Upper lobe of left lung (tissue), 6 donors: ENCODE measurements around the gene HOXA4. TPM values are rescaled to one million over a fixed set of nuclear protein-coding genes. Genes with fewer than 3 reads are reported as not detected.
A peak's percentile ranks its signal among the peaks of the same experiment; 100 is the strongest.

Experiments used
- ATAC-seq, 2 donors: fragments of 200-7000 bp; cut with Tn5 transposase; one replicate each; pipeline ENCODE4 v1.9.1; 2022; ENCODE audit warnings: mild to moderate bottlenecking in 2 of 2, moderate library complexity in 2 of 2; ENCODE audit not compliant: low FRiP score in 2 of 2
- DNase-seq, 2 donors: peaks; one replicate each; pipeline ENCODE4 v3.0.0-alpha.2; 2019 to 2020
- H3K27ac ChIP-seq, 4 donors: fragments of 200-600 bp; sonication (generic); one replicate each; pipeline ENCODE4 v1.5.1; 2016 to 2019
- H3K27me3 ChIP-seq, 4 donors: fragments of 200-600 bp; sonication (generic); one replicate each; pipeline ENCODE4 v1.5.1; 2017 to 2019
- H3K36me3 ChIP-seq, 4 donors: fragments of 200-600 bp; sonication (generic); one replicate each; pipeline ENCODE4 v1.5.1; 2016 to 2019
- H3K4me1 ChIP-seq, 4 donors: fragments of 200-600 bp; sonication (generic); one replicate each; pipeline ENCODE4 v1.5.1; 2018 to 2019
- H3K4me3 ChIP-seq, 4 donors: fragments of 200-600 bp; sonication (generic); one replicate each; pipeline ENCODE4 v1.5.1; 2017 to 2019; ENCODE audit warnings: mild to moderate bottlenecking in 2 of 4, moderate library complexity in 1 of 4
- H3K9me3 ChIP-seq, 4 donors: fragments of 200-600 bp; sonication (generic); one replicate each; pipeline ENCODE4 v1.5.1; 2018 to 2019
- CTCF ChIP-seq, 6 experiments: fragments of 450-650 bp in 4 of 6; fragments of 200-600 bp in 2 of 6; sonication (generic) in 2 of 6; IDR thresholded peaks; one replicate each; pipeline ENCODE4 v1.5.1; 2016 to 2019; ENCODE audit warnings: antibody characterized with exemption in 6 of 6
- EP300 ChIP-seq, 4 donors: sonication (generic); formaldehyde crosslinking; IDR thresholded peaks; one replicate each; pipeline ENCODE4 v1.5.1; 2017; ENCODE audit warnings: antibody characterized with exemption in 4 of 4, control low read depth in 2 of 4
- POLR2A ChIP-seq, 4 donors: fragments of 450-650 bp; IDR thresholded peaks; one replicate each; pipeline ENCODE4 v1.5.1; 2016 to 2017; ENCODE audit warnings: antibody characterized with exemption in 4 of 4, mild to moderate bottlenecking in 2 of 4
- POLR2AphosphoS5 ChIP-seq, 2 donors: sonication (generic); formaldehyde crosslinking; IDR thresholded peaks; one replicate each; pipeline ENCODE4 v1.5.1; 2017; ENCODE audit warnings: antibody characterized with exemption in 2 of 2
- WGBS, 2 donors: methylation state at CpG; one replicate each; pipeline ENCODE4 v1.1.5; 2017 to 2018; 5-methylcytosine and 5-hydroxymethylcytosine counted together
- total RNA-seq, 6 donors: library from RNA; depleted of rRNA in 4 of 6; stranded (reverse); fragments of >200 nt in 4 of 6; gene quantifications; one replicate each; pipeline versions ENCODE4 v1.1.0 to v1.2.1, GENCODE V29; 2016 to 2021
- donor health status: DM: no; HTN: no; CAD: no; lungs with moderate emphysema.
- donor health status: DM: no; HTN: yes; CAD: no; lungs with severe emphysema.

Gene HOXA4
- total RNA-seq, 6 donors from 2014 or later: 1.5 to 10.5 (median 6.2) TPM

GRCh38 chr7:27145914-27146412, 15.4 kb upstream of the HOXA4 start:
- DNase-seq (no peak), ATAC-seq (no peak)
- 56 to 71% methylated on average over 11 of the region's 11 CpGs for WGBS, 2 donors
- H3K9me3 ChIP-seq: no peaks in the 10 kb centered on the region
- H3K4me1 ChIP-seq: peaks cover 16 to 43% (median 22%) of the 10 kb centered on the region in 4 donors
- peaks cover 0 to 35% (median 14%) of the 10 kb centered on the region in 4 donors for H3K27me3 ChIP-seq
- no peaks in the 10 kb centered on the region for H3K36me3 ChIP-seq
- TF ChIP-seq POLR2AphosphoS5 (IDR thresholded peaks at IDR 0.05) (no peak), CTCF (IDR thresholded peaks at IDR 0.05) (no peak), EP300 (IDR thresholded peaks at IDR 0.05) (no peak), POLR2A (IDR thresholded peaks at IDR 0.05) (no peak)
- H3K27ac ChIP-seq: peak overlapping the region; percentile 84 to 95 (median 88)
- peak overlapping the region in 3 of 4 donors; percentile 49 to 74 (median 62) for H3K4me3 ChIP-seq

GRCh38 chr7:27145165-27145913, 14.8 kb upstream of the HOXA4 start:
- Histone ChIP-seq H3K27ac (peak overlapping the region; percentile 84 to 95 (median 88)), H3K4me1 (peaks cover 11 to 37% (median 16%) of the 10 kb centered on the region in 4 donors), H3K27me3 (peaks cover 0 to 34% (median 13%) of the 10 kb centered on the region in 4 donors), H3K4me3 (peak overlapping the region in 3 of 4 donors; percentile 49 to 74 (median 62)), H3K36me3 (no peaks in the 10 kb centered on the region), H3K9me3 (no peaks in the 10 kb centered on the region)
- TF ChIP-seq POLR2AphosphoS5 (IDR thresholded peaks at IDR 0.05): no peak
- TF ChIP-seq POLR2A (IDR thresholded peaks at IDR 0.05): no peak
- TF ChIP-seq CTCF (IDR thresholded peaks at IDR 0.05): no peak
- no peak for TF ChIP-seq EP300 (IDR thresholded peaks at IDR 0.05)
- WGBS, 2 donors: 40 to 53% methylated on average over 37 to 47 of the region's 47 CpGs
- DNase-seq: peak in 1 of 2 donors; percentile 85
- ATAC-seq: no peak

- DNase-seq: peak in 1 of 2 donors; percentile 85
- H3K4me3 ChIP-seq: peak overlapping the region in 3 of 4 donors; percentile 49 to 74 (median 62)
- ATAC-seq: no peak
These were observed 14.2 kb upstream of the HOXA4 start for GRCh38 chr7:27144781-27145164.

GRCh38 chr7:27143950-27144780, 13.6 kb upstream of the HOXA4 start:
- TF ChIP-seq POLR2AphosphoS5 (IDR thresholded peaks at IDR 0.05) (no peak), EP300 (IDR thresholded peaks at IDR 0.05) (no peak), POLR2A (IDR thresholded peaks at IDR 0.05) (no peak), CTCF (IDR thresholded peaks at IDR 0.05) (peak in 1 of 6 experiments; percentile 70)
- 29 to 41% methylated on average over 40 of the region's 40 CpGs for WGBS, 2 donors
- peaks cover 10 to 32% (median 13%) of the 10 kb centered on the region in 4 donors for H3K4me1 ChIP-seq
- DNase-seq (no peak), ATAC-seq (no peak)
- no peaks in the 10 kb centered on the region for H3K36me3 ChIP-seq
- H3K4me3 ChIP-seq: peak overlapping the region in 3 of 4 donors; percentile 49 to 74 (median 62)
- no peaks in the 10 kb centered on the region for H3K9me3 ChIP-seq
- H3K27ac ChIP-seq: peak overlapping the region; percentile 84 to 95 (median 88)
- peaks cover 0 to 28% (median 12%) of the 10 kb centered on the region in 4 donors for H3K27me3 ChIP-seq

More at GRCh38 chr7:27144781-27145164, 14.2 kb upstream of the HOXA4 start:
- no peaks in the 10 kb centered on the region for H3K9me3 ChIP-seq
- peaks cover 0 to 29% (median 13%) of the 10 kb centered on the region in 4 donors for H3K27me3 ChIP-seq
- H3K4me1 ChIP-seq: peaks cover 10 to 32% (median 13%) of the 10 kb centered on the region in 4 donors
- WGBS, 2 donors: 12 to 38% methylated on average over 9 to 31 of the region's 31 CpGs
- no peak for TF ChIP-seq EP300 (IDR thresholded peaks at IDR 0.05)
- no peak for TF ChIP-seq CTCF (IDR thresholded peaks at IDR 0.05)
- no peak for TF ChIP-seq POLR2AphosphoS5 (IDR thresholded peaks at IDR 0.05)
- no peak for TF ChIP-seq POLR2A (IDR thresholded peaks at IDR 0.05)
- H3K36me3 ChIP-seq: no peaks in the 10 kb centered on the region
- H3K27ac ChIP-seq: peak overlapping the region; percentile 84 to 95 (median 88)
